Mesendoderm (in vitro differentiated cells): ENCODE results near the gene MACROD1.

Source experiments
- DNase-seq: peaks from one replicate; pipeline ENCODE4 v3.0.0; 2013
- H2AK5ac ChIP-seq: 2 replicates; pipeline ENCODE4 v1.6.1; 2013; ENCODE audit warnings: low read length, inconsistent platforms
- H2BK120ac ChIP-seq: 2 replicates; pipeline ENCODE4 v1.6.1; 2013; ENCODE audit warnings: low read depth, mild to moderate bottlenecking, low read length, moderate library complexity, mixed read lengths
- H2BK15ac ChIP-seq: replicated peaks from 2 replicates; pipeline ENCODE4 v1.6.1; 2013; ENCODE audit warnings: low read depth, mild to moderate bottlenecking, moderate library complexity
- H2BK5ac ChIP-seq: 2 replicates; pipeline ENCODE4 v1.6.1; 2013; ENCODE audit warnings: low read length, inconsistent platforms
- H3K18ac ChIP-seq: 2 replicates; pipeline ENCODE4 v1.6.1; 2013; ENCODE audit warnings: mild to moderate bottlenecking, low read length, mixed read lengths
- H3K23ac ChIP-seq: one replicate; pipeline ENCODE4 v1.6.1; 2013; ENCODE audit warnings: low read length
- H3K27ac ChIP-seq: 2 replicates; pipeline ENCODE4 v1.5.1; 2013; ENCODE audit warnings: low read depth, mild to moderate bottlenecking, inconsistent platforms, low read length, moderate library complexity
- H3K27me3 ChIP-seq: 2 replicates; pipeline ENCODE4 v1.6.1; 2013; ENCODE audit warnings: low read length, control low read depth, mild to moderate bottlenecking, inconsistent platforms; ENCODE audit not compliant: insufficient read depth, poor library complexity
- H3K36me3 ChIP-seq: 2 replicates; pipeline ENCODE4 v1.6.1; 2013; ENCODE audit warnings: low read length, inconsistent platforms; ENCODE audit not compliant: control insufficient read depth, insufficient read depth
- H3K4ac ChIP-seq: one replicate; pipeline ENCODE4 v1.6.1; 2013; ENCODE audit warnings: low read depth, mild to moderate bottlenecking, low read length, moderate library complexity
- H3K4me1 ChIP-seq: 2 replicates; pipeline ENCODE4 v1.6.1; 2013; ENCODE audit warnings: low read depth, low read length, inconsistent platforms; ENCODE audit not compliant: control insufficient read depth
- H3K4me2 ChIP-seq: 2 replicates; pipeline ENCODE4 v1.6.1; 2013; ENCODE audit warnings: low read length
- H3K4me3 ChIP-seq: 2 replicates; pipeline ENCODE4 v1.5.1; 2013; ENCODE audit warnings: mild to moderate bottlenecking, low read length
- H3K56ac ChIP-seq: one replicate; pipeline ENCODE4 v1.6.1; 2013; ENCODE audit warnings: low read length
- H3K79me1 ChIP-seq: 2 replicates; pipeline ENCODE4 v1.6.1; 2013; ENCODE audit warnings: low read length, inconsistent platforms
- H3K79me2 ChIP-seq: 2 replicates; pipeline ENCODE4 v1.6.1; 2013; ENCODE audit warnings: mild to moderate bottlenecking, low read length; ENCODE audit not compliant: control insufficient read depth, insufficient read depth
- H3K9ac ChIP-seq: 2 replicates; pipeline ENCODE4 v1.6.1; 2013; ENCODE audit warnings: low read length, inconsistent platforms
- H4K5ac ChIP-seq: one replicate; pipeline ENCODE4 v1.6.1; 2013; ENCODE audit warnings: low read length
- H4K8ac ChIP-seq: one replicate; pipeline ENCODE4 v1.6.1; 2013; ENCODE audit warnings: low read depth, mild to moderate bottlenecking, control low read depth, low read length, moderate library complexity
- WGBS: extraction: QIAGEN DNeasy Blood & Tissue Kit; methylation state at CpG from one replicate; pipeline ENCODE4 v1.1.7; 2013; ENCODE audit warnings: low lambda C conversion rate, missing lambda C conversion rate; ENCODE audit not compliant: insufficient coverage; ENCODE audit errors: extremely low coverage; 5-methylcytosine and 5-hydroxymethylcytosine counted together

The MACROD1 gene

GRCh38 chr11:64102005-64102738, 63.7 kb downstream of the MACROD1 start:
- no peak overlapping the region for H2AK5ac ChIP-seq
- H4K8ac ChIP-seq = no peak overlapping the region
- no peak overlapping the region for H3K4me3 ChIP-seq
- H3K56ac ChIP-seq = no peak overlapping the region
- no peaks in the 10 kb centered on the region for H3K4me1 ChIP-seq
- no peak overlapping the region for H2BK120ac ChIP-seq
- H3K27me3 ChIP-seq = no peaks in the 10 kb centered on the region
- no peak overlapping the region for H3K27ac ChIP-seq
- no peak overlapping the region for H4K5ac ChIP-seq
- no CpG with 5 or more reads among the region's 15 CpGs for WGBS
- no peak overlapping the region for H3K23ac ChIP-seq
- DNase-seq = no peak
- no peaks in the 10 kb centered on the region for H3K79me2 ChIP-seq
- H2BK15ac ChIP-seq = no peak overlapping the region
- no peak overlapping the region for H2BK5ac ChIP-seq
- no peak overlapping the region for H3K9ac ChIP-seq
- H3K4me2 ChIP-seq = no peak overlapping the region
- H3K4ac ChIP-seq = no peak overlapping the region
- no peak overlapping the region for H3K18ac ChIP-seq
- no peaks in the 10 kb centered on the region for H3K79me1 ChIP-seq
- H3K36me3 ChIP-seq = no peaks in the 10 kb centered on the region

- no peaks in the 10 kb centered on the region for H3K79me1 ChIP-seq
- no peak overlapping the region for H2AK5ac ChIP-seq
- no peak overlapping the region for H3K4ac ChIP-seq
- H3K27ac ChIP-seq = no peak overlapping the region
- H3K9ac ChIP-seq = no peak overlapping the region
- no peak overlapping the region for H3K56ac ChIP-seq
- H3K36me3 ChIP-seq = no peaks in the 10 kb centered on the region
- WGBS = no CpG with 5 or more reads among the region's 19 CpGs
- no peak overlapping the region for H4K8ac ChIP-seq
- H3K23ac ChIP-seq = no peak overlapping the region
- no peak for DNase-seq
- no peak overlapping the region for H3K4me2 ChIP-seq
- H3K79me2 ChIP-seq = no peaks in the 10 kb centered on the region
- no peak overlapping the region for H2BK15ac ChIP-seq
- H3K18ac ChIP-seq = no peak overlapping the region
- H2BK5ac ChIP-seq = no peak overlapping the region
- H3K27me3 ChIP-seq = no peaks in the 10 kb centered on the region
- no peaks in the 10 kb centered on the region for H3K4me1 ChIP-seq
- no peak overlapping the region for H4K5ac ChIP-seq
- no peak overlapping the region for H3K4me3 ChIP-seq
- no peak overlapping the region for H2BK120ac ChIP-seq
Observed at GRCh38 chr11:64101461-64101860, 64.5 kb downstream of the MACROD1 start.

DNA sequence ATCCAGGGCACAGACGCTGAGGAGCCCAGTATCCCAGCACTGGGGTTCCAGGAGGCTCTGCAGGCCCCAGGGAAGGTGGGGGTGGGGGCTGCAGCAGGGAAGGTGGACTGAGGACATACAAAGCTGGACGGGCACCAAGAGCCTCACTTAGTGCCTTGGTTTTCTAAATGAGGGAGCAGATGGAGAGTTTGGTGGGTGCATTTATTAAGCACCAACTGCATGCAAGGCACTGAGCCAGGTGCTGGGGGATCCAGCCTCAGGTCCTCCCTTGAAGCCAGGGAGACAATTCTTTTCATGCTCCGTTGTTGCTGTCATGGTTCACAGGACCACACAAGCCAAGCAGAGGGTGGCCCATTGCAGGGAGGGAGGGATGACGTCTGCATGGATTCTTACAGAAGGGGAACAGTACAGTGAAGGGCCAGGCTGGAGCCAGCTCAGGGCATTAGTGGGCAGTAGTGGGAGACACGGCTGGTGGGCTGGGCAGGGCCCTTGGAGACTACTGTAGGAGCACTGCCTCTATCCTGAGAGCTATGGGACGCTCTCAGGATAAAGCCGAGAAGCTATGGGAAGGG, 65.0 kb downstream of the MACROD1 start:
- Histone ChIP-seq H3K18ac (no peak overlapping the region), H2BK120ac (no peak overlapping the region), H3K36me3 (no peaks in the 10 kb centered on the region), H2BK5ac (no peak overlapping the region), H3K4me1 (no peaks in the 10 kb centered on the region), H3K4me3 (no peak overlapping the region), H2BK15ac (no peak overlapping the region), H3K56ac (no peak overlapping the region), H3K4ac (no peak overlapping the region), H2AK5ac (no peak overlapping the region), H3K79me2 (no peaks in the 10 kb centered on the region), H4K5ac (no peak overlapping the region), H3K27ac (no peak overlapping the region), H3K79me1 (no peaks in the 10 kb centered on the region), H3K9ac (no peak overlapping the region), H4K8ac (no peak overlapping the region), H3K27me3 (no peaks in the 10 kb centered on the region), H3K23ac (no peak overlapping the region), H3K4me2 (no peak overlapping the region)
- no peak for DNase-seq
- no CpG with 5 or more reads among the region's 7 CpGs for WGBS

DNA sequence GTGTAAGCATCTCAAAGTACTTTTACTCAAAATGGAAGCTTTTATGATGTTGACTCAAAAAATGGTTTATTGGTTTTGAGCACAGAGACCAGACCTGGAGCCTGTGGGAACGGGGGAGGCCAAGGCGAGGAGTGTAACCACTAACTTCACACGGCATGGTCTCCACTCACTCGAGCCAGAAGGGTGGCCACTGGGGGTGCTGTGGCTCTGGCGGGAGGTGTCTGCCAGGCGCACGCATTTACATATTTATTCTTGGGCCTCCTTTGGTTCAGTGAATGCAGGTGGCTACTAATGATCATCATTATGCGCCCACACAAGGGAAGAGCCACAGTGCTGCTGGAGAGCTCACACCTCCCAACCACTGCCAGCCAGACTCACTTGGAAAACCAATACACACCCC, 65.6 kb downstream of the MACROD1 start:
- Histone ChIP-seq H3K9ac (no peak overlapping the region), H3K18ac (no peak overlapping the region), H3K4me3 (no peak overlapping the region), H3K23ac (no peak overlapping the region), H2BK15ac (no peak overlapping the region), H2BK120ac (no peak overlapping the region), H4K8ac (no peak overlapping the region), H2AK5ac (no peak overlapping the region), H3K56ac (no peak overlapping the region), H3K4me1 (no peaks in the 10 kb centered on the region), H4K5ac (no peak overlapping the region), H3K79me1 (no peaks in the 10 kb centered on the region), H3K4me2 (no peak overlapping the region), H3K27ac (no peak overlapping the region), H3K27me3 (no peaks in the 10 kb centered on the region), H3K36me3 (no peaks in the 10 kb centered on the region), H3K79me2 (no peaks in the 10 kb centered on the region), H3K4ac (no peak overlapping the region), H2BK5ac (no peak overlapping the region)
- WGBS = no CpG with 5 or more reads among the region's 8 CpGs
- peak; percentile 42 for DNase-seq

DNA sequence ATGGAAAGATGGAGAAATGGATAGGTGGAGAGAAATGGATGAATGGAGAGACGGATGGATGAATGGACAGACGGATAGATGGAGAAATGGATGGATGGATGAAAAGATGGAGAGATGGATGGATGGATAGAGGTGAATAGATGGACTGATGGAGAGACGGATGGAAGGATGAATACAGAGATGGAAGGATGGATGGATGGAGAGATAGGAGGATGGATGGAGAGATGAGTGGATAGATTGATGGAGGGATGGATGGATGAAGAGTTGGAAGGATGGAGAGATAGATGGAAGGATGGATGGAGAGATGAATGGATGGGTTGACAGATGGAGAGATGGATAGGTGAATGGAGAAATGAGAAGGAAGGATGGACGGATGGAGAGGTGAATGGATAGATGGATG, 66.5 kb downstream of the MACROD1 start:
- Histone ChIP-seq H3K27me3 (no peaks in the 10 kb centered on the region), H4K5ac (no peak overlapping the region), H2BK120ac (no peak overlapping the region), H3K23ac (no peak overlapping the region), H2BK15ac (no peak overlapping the region), H4K8ac (no peak overlapping the region), H2AK5ac (no peak overlapping the region), H3K9ac (no peak overlapping the region), H3K56ac (no peak overlapping the region), H3K79me1 (no peaks in the 10 kb centered on the region), H3K18ac (no peak overlapping the region), H3K4me1 (no peaks in the 10 kb centered on the region), H3K79me2 (no peaks in the 10 kb centered on the region), H3K36me3 (no peaks in the 10 kb centered on the region), H2BK5ac (no peak overlapping the region), H3K4me3 (no peak overlapping the region), H3K27ac (no peak overlapping the region), H3K4me2 (no peak overlapping the region), H3K4ac (no peak overlapping the region)
- 100% methylated on average over 4 of the region's 4 CpGs for WGBS
- no peak for DNase-seq
